KOPT-K1 (cell line): ENCODE measurements around the gene TOMM34.

Experiments
- H3K27ac ChIP-seq: fragments of 200-600 bp; sonication (generic); 2 replicates; pipeline ENCODE4 v1.5.1; 2016; ENCODE audit warnings: antibody characterized with exemption, mild to moderate bottlenecking, low read depth, low read length; ENCODE audit not compliant: poor library complexity, severe bottlenecking
- H3K36me3 ChIP-seq: fragments of 200-600 bp; sonication (generic); 2 replicates; pipeline ENCODE4 v1.5.1; 2017; ENCODE audit warnings: antibody characterized with exemption, mild to moderate bottlenecking, low read length, moderate library complexity; ENCODE audit not compliant: insufficient read depth
- H3K9me3 ChIP-seq: fragments of 200-600 bp; sonication (generic); 2 replicates; pipeline ENCODE4 v1.5.1; 2017; ENCODE audit warnings: antibody characterized with exemption, low read length, mild to moderate bottlenecking; ENCODE audit not compliant: insufficient read depth, poor library complexity, severe bottlenecking

TOMM34 gene

GRCh38 chr20:44928595-44928994, 31.6 kb downstream of the TOMM34 start:
- Histone ChIP-seq H3K36me3 (peaks cover 52% of the 10 kb centered on the region), H3K9me3 (no peaks in the 10 kb centered on the region), H3K27ac (no peak overlapping the region)

DNA sequence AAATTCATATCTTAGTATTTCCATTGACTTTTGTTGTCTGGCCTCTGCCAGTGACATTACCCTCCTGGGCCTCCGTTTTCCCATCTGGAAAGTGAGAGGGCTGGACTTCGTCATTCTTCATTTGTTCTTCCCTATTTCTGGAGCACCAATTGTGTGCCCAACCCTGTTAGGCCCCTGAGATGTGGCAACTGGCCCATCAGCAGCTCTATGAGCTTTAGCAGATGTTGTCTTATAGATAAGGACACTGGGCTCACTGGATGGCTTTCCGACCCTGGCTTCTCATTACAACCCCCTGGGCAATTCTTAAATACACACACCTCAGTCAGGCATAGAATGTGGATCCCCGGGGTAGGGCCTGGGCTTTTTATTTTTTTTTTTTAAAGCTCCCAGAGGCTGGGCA, 35.7 kb downstream of the TOMM34 start:
- H3K27ac ChIP-seq = no peak overlapping the region
- no peaks in the 10 kb centered on the region for H3K9me3 ChIP-seq
- H3K36me3 ChIP-seq = peaks cover 52% of the 10 kb centered on the region

GRCh38 chr20:44921447-44921846, 38.8 kb downstream of the TOMM34 start:
- H3K27ac ChIP-seq = no peak overlapping the region
- peaks cover 78% of the 10 kb centered on the region for H3K36me3 ChIP-seq
- H3K9me3 ChIP-seq = no peaks in the 10 kb centered on the region

GRCh38 chr20:44918761-44919160, 41.4 kb downstream of the TOMM34 start:
- peaks cover 79% of the 10 kb centered on the region for H3K36me3 ChIP-seq
- no peaks in the 10 kb centered on the region for H3K9me3 ChIP-seq
- H3K27ac ChIP-seq = no peak overlapping the region

DNA sequence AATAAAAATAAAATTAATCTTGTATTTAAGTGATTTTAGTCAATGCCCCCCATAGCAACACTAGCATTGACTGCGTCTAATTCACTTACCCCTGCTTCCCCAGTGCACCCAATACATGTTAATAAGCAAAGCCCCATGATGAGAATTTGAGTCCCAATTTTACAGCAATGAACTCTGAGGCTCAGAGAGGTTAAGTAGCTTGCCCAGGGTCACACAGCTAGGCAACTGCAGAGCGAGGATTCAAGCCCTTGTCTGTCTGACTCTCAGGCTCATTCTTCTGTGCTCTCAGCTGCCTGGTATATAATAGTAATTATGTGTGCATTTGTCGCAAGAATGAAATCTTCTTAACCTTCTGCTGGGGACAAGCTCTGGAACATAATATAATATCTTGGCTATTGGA, 41.9 kb downstream of the TOMM34 start:
- H3K9me3 ChIP-seq = no peaks in the 10 kb centered on the region
- no peak overlapping the region for H3K27ac ChIP-seq
- H3K36me3 ChIP-seq = peaks cover 80% of the 10 kb centered on the region

GRCh38 chr20:44917399-44917798, 42.8 kb downstream of the TOMM34 start:
- Histone ChIP-seq H3K9me3 (no peaks in the 10 kb centered on the region), H3K36me3 (peaks cover 80% of the 10 kb centered on the region), H3K27ac (no peak overlapping the region)

GRCh38 chr20:44916586-44916985, 43.6 kb downstream of the TOMM34 start:
- Histone ChIP-seq H3K36me3 (peaks cover 76% of the 10 kb centered on the region), H3K9me3 (no peaks in the 10 kb centered on the region), H3K27ac (no peak overlapping the region)

- Histone ChIP-seq H3K9me3 (no peaks in the 10 kb centered on the region), H3K27ac (no peak overlapping the region), H3K36me3 (peaks cover 68% of the 10 kb centered on the region)
Measured at GRCh38 chr20:44914924-44915323, 45.3 kb downstream of the TOMM34 start.

DNA sequence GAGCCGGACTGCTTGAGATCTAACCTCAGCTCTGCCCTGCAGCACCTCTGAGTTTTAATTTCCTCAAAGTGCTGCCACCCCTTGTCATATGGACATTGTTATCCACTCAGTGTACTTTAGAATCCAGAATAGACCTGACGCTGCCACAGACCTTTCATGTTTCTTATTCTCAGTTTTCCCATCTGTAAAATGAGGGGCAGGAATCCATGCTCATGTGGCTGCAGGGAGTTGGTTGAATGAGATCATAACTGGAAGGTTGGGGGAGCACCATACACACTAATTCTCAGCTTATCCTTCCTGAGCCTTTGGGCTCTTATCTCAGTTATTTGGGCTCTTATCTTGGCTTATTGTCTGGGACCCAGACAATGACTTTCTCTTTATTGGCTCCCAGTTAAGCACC, 48.0 kb downstream of the TOMM34 start:
- Histone ChIP-seq H3K36me3 (peaks cover 67% of the 10 kb centered on the region), H3K27ac (no peak overlapping the region), H3K9me3 (no peaks in the 10 kb centered on the region)

DNA sequence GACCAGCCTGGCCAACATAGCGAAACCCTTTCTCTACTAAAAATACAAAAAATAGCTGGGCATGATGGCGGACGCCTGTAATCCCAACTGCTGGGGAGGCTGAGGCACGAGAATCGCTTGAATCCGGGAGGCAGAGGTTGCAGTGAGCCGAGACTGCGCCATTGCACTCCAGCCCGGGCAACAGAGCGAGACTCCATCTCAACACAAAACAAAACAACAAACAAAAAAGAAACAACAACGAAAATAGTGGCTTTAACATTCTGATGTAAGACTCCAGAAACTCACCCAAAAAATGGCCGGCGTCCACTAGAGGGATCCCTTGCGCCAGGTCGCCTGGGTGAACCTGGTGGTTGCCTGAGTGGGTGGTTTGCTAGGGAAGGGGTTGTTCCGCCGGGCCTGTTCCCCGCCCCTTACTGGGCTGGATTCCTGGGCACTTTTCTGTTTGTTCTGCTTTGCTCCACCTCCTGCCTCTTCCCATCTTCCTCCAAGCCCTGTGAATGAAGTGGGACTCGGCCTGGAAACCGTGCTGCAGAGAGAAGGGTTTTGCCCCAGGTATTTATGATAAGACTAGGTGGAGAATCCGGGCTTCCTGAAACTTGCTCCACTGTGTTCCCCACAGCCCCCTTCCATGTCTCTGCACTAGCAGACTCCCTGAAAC, 48.8 kb downstream of the TOMM34 start:
- peaks cover 67% of the 10 kb centered on the region for H3K36me3 ChIP-seq
- H3K9me3 ChIP-seq = no peaks in the 10 kb centered on the region
- H3K27ac ChIP-seq = no peak overlapping the region

GRCh38 chr20:44910690-44911262, 49.4 kb downstream of the TOMM34 start:
- peak overlapping the region; percentile 64 for H3K27ac ChIP-seq
- H3K36me3 ChIP-seq = peaks cover 67% of the 10 kb centered on the region
- no peaks in the 10 kb centered on the region for H3K9me3 ChIP-seq

- H3K27ac ChIP-seq = peak within 1 kb of the TSS; percentile 64
- peaks cover 70% of the 10 kb centered on the region for H3K36me3 ChIP-seq
- H3K9me3 ChIP-seq = no peaks in the 10 kb centered on the region
Measured at GRCh38 chr20:44909872-44910689, 50.1 kb downstream of the TOMM34 start, which contains the start of gene PABPC1L. Gene PABPC1L, plus strand, starts transcription at chr20:44910060. Its CDS starts 84 bp downstream, at chr20:44910144.

DNA sequence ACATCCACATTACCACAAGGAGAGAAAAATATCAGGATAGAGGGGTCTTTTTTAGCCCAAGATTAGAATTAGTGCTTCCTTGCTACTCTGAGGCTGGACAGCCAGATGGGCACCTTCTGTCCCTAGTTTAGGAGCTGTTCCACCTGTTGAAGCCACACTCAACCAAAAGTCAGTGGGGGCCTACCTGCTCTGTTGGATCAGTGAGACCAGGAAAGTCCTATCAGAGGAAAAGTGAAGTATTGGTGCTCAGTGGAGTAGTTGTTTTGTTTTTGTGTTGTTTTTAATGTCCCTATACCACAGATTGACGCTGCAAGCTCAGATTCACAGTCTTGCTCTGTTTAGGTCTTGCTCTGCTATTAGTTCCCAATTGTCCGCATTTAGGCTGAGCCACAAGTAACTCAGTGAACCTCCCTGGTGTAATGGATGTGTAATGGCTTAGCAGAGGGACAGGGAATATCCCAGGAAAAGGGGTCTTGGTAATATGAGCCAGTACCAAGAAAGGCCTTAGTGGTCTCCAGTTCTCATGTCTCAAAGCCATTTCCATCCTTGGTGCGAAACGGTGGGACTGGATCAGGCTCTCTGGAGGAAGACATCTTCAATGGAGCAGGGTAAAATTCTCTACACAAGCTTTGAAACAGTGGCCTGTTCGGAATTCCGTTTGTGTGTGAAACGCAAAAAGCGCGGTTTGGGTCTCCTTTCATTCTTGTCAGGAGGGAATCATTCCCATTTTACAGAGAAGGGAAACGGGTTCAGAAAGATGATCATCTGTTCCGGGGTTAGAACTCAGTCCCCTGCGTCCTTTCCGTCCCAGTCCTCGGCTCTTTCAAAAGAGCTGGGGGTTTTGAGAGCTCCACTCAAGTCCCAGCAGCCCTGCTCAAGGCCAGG, 51.0 kb downstream of the TOMM34 start:
- Histone ChIP-seq H3K36me3 (peaks cover 71% of the 10 kb centered on the region), H3K9me3 (no peaks in the 10 kb centered on the region), H3K27ac (no peak overlapping the region)

- H3K36me3 ChIP-seq = peaks cover 98% of the 10 kb centered on the region
- H3K9me3 ChIP-seq = no peaks in the 10 kb centered on the region
- no peak overlapping the region for H3K27ac ChIP-seq
Measured at GRCh38 chr20:44904377-44904776, 55.8 kb downstream of the TOMM34 start.

GRCh38 chr20:44901974-44902373, 58.2 kb downstream of the TOMM34 start:
- Histone ChIP-seq H3K36me3 (peaks cover 82% of the 10 kb centered on the region), H3K9me3 (no peaks in the 10 kb centered on the region), H3K27ac (no peak overlapping the region)
